HG03354 (cell line): ENCODE data around the gene ZNF350.
"Not testable (repeated sequence)": the region's sequence is repeated elsewhere in the genome, so short reads cannot be mapped to it uniquely, and the experiment has no call there.

Experiments
- ATAC-seq: cut with Tn5 transposase; IDR thresholded peaks from one replicate; pipeline ENCODE4 v1.9.1; 2021; ENCODE audit warnings: mild to moderate bottlenecking; ENCODE audit not compliant: unreplicated experiment, poor library complexity, severe bottlenecking

Gene ZNF350

DNA sequence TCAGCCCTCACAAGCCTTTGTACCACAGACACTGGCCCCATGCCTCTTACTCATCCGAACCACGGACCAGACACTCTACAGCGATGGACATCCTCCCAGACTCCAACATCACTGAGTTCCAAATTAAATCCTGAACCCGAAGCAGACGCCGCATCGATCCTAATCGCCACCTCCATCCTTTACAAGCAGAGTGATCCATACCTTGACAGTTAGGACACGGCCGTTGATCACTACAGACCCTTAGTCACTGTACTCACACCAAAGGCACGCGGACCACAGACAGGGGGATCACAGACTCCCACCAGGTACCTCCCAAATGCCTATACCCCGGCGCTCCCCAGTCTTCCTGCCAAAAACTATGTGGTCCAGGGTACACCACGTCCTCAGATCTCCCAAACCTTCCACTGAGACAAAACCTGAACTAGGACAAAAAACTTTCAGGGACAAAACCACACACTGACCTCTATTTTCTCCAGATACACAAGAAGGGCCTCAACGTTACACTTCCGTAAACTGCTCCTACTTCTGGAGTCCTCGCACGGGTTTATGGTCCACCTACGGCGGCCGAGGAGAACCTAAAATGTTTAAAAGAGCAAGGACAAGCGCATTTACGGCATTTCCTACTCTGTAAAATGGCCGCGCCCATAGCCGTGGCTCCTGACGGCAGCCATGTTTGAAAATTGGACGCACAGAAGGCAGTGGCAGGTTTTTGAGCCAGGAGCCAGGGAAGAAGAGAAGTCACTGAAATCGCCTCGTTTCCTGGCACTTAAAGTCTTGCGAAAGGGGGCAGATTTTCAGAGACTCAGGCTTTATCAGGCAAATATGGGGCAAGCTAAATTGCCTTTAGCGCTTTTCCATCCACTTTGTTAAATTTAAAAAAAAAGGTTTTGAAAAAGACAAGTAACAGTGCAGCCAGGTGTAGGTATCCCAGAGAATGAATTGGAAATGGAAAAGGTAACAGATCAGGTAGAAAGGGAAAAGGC lies at the start of gene ZNF350:
Gene ZNF350 (minus strand): TSS at position 532 of the 983 bp plus-strand sequence. CDS start 12,480 bp downstream, outside the sequence.
- ATAC-seq: peak; percentile 94

DNA sequence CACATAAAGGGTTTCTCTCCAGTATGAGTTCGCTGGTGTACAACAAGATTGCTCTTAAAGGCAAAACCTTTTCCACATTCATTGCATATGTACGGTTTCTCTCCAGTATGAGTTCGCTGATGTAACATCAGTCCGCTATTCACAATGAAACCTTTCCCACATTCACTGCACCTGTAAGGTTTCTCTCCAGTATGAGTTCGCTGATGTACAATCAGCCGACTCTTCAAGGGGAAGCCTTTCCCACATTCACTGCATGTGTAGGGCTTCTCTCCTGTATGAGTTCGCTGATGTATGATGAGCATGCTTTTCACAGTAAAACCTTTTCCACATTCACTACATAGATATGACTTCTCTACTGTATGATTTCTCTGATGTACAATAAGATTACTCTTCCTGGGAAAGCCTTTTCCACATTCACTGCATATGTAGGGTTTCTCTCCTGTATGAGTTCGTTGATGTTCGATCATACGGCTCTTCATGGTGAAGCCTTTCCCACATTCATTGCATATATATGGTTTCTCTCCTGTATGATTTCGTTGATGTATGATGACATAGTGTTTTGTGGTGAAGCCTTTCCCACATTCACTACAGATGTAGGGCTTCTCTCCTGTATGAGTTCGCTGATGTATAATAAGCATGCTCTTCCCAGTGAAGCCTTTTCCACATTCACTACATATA lies 47.5 kb upstream of the ZNF350 start:
- no peak for ATAC-seq

DNA sequence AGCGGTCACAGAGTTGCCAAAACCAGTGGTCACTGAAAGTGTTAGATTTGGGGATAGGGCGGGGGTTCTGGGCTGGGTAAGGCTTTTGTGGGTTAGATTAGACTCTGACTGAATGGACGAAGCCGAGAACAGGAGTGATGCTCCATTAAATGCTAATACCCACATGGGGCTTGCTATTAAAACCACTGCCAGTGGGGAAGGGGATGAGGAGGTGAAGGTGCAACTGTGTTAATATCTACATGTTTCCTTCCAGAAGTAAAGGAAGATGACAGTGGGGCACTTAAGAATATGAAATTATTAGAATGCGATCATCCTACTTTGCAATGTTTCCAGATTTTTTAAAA lies 42.1 kb upstream of the ZNF350 start:
- peak; percentile 37 for ATAC-seq

DNA sequence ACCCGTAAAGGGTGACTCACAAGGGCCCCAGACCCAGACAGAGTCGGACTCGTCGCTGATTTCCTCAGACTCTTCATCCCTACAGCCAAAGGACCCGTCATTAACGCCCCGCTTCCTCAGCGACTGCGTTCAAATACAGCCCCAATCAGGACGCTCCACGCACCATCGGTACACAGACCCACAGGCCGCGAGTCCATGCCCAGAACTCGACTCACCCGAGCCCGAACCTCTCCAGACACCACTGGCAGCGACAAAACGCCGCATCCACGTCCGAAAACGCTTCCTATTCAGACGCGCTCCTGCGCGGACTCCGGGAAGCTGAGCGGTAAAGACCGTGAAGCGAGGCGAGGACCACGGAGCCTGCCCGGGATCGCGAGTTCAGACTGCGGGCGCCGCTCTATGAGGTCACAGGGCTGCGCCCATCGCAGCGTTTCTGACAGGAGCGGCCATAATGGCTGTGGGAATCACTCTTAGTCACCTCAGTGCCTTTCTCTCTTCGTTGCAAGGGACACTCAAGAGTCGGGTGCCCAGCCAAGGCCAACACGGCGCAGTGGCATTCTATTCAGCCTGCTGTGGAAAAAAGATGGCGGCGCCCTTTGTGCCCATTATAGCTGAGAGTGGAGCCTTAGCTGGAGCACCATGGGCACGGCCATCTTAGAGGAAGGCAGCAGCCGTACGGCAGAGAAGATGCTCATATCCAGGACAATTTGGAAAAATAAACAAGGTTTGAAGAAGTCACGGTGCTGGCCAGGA lies 41.6 kb upstream of the ZNF350 start, which contains the start of gene ZNF614:
Gene ZNF614 (minus strand): TSS at position 353 of the 753 bp plus-strand sequence. CDS start 2,634 bp downstream, outside the sequence.
- ATAC-seq: peak; percentile 89

DNA sequence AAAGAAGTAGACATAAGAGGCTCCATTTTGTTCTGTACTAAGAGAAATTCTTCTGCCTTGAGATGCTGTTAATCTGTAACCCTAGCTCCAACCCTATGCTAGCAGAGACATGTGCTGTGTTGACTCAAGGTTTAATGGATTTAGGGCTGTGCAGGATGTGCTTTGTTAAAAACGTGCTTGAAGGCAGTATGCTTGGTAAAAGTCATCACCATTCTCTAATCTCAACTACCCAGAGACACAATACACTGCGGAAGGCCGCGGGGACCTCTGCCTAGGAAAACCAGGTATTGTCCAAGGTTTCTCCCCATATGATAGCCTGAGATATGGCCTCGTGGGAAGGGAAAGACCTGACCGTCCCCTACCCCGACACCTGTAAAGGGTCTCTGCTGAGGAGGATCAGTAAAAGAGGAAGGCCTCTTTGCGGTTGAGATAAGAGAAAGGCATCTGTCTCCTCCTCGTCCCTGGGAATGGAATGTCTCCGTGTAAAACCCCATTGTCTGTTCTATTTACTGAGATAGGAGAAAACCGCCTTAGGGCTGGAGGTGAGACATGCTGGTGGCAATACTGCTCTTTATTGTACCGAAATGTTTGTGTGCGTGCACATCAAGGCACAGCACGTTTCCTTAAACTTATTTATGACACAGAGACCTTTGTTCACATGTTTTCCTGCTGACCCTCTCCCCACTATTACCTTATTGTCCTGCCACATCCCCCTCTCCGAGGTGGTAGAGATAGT lies 39.8 kb upstream of the ZNF350 start:
- ATAC-seq: not testable (repeated sequence)

DNA sequence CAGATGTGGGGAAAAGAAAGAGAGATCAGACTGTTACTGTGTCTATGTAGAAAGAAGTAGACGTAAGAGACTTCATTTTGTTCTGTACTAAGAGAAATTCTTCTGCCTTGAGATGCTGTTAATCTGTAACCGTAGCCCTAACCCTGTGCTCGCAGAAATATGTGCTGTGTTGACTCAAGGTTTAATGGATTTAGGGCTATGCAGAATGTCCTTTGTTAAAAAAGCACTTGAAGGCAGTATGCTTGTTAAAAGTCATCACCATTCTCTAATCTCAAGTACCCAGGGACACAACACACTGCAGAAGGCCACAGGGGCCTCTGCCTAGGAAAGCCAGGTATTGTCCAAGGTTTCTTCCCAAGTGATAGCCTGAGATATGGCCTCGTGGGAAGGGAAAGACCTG lies 37.8 kb upstream of the ZNF350 start:
- ATAC-seq: not testable (repeated sequence)

DNA sequence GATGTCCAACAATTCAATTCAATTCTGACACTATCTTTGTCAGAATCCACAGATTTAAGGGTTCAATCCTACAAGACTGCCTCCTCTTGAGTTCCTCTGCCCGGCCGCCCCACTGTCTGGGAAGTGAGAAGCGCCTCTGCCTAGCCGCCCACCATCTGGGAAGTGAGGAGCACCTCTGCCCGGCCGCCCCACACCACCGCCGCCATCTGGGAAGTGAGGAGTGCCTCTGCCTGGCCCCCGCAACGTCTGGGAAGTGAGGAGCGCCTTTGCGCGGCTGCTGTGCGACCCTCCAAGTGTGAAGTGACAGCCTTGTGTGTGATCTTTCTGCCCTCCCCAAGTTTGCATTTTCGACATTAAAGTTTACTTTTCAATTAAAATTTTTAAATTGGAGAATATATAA lies 35.6 kb upstream of the ZNF350 start:
- no peak for ATAC-seq

DNA sequence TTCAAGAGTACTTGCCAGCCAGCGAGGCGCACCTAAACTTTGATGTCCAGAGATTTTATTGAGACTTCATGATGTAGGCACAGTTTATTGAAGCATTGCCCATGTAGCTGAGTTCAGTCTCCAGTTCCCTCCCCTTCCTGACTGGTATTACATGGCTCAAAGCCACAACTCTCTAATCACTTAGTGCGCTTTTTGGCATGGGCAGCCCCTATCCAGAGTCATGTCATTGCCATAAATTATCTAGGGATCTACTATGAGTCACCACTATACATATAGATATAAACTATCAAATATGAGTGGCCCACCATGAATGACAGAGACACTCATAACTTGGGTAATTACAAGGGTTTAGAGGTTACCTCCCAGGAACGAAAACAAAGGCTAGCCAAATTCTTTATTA lies 33.9 kb upstream of the ZNF350 start:
- no peak for ATAC-seq

DNA sequence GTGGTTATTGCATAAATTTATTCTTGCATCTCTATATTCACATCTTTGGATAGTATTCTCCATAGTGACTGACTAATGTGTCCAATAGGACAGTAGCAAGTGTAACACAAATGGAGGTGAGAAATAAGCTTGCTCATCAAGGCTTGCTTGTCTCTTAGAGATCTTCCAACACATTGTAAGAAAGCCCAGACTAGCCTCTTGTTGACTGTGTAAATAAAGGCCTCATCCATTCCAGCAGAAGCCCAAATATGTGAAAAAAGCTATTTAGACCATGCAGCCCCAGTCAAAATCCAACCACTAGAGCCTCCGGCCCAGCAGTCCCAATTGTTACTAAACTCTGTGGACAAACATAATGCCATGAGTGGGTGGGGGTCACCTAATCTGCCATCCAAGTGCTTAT lies 24.0 kb upstream of the ZNF350 start:
- ATAC-seq: no peak

DNA sequence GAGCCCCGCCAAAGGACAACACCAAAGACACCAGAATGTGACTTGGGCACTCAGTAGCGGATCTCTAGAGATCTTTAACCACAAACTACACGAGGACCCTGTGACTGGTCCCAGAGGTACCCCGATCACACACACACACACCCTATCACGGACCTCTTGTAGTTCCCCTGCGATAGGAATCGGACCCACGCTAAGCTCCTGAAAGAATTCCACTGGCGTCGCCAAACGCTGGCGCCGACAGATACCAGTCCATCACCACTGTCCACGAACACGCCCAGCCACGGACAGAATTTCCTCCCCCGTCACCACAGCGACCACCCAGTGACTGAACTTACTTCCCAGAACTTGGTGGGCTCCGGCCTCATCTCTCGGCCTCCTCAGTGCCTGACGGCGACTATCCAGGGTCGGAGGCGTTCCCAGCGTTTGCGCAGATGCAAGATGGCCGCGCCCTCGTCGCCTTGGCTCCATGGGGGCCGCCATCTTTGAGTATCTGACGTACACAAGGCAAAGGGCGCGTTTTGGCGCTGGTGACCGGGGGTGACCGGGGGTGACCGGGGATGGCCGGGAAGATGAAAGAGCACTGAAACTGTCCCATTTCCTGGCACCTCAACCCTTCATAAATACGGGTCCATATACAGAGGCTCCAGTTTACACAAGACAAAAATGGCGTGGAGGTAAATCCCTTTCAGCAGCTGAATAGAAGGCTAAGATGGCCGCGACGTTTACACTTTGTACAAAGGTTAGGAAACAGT lies 21.3 kb upstream of the ZNF350 start, which contains the start of gene ZNF615:
Gene ZNF615 (minus strand): TSS at position 406 of the 752 bp plus-strand sequence. CDS start 4,500 bp downstream, outside the sequence.
- ATAC-seq: peak; percentile 90

DNA sequence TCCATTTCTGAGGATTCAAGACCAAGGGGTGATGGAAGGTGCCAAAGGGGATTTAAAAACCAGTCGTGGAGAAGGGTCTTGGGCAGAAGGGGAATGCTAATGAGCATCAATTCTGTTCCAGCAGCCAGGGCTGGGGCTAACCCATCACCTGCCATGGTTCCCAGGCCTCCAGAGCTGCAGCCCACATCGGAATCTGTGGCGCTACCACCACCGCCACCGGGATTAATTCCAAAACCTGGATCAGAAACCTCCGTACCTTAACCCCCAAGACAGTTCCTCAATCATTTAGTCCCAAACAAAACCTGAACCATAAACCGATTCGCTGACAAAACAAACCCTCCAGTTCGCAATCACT lies 20.8 kb upstream of the ZNF350 start:
- peak; percentile 16 for ATAC-seq

DNA sequence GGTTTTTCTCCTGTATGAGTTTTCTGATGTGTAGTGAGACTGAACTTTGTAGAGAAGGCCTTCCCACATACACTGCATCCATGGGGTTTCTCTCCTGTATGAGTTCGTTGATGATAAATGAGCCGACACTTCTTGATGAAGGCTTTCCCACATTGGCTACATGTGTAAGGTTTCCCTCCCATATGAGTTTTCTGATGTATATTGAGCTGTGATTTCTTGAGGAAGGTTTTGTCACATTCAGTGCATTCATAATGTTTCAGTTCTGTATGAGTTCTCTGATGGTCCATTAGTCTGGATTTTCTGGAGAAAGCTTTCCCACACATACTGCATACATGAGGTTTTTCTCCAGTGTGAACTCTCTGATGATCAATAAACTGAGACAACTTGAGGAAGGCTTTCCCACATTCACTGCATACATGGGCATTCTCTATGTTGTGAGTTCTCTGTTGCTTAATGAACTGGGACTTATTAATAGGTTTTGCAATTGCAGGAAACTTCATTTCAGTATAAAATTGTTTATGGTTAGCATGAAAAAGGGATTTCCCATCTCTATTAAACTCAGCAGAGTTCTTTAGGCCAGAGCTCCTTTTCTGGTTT lies 7.5 kb upstream of the ZNF350 start:
- no peak for ATAC-seq

DNA sequence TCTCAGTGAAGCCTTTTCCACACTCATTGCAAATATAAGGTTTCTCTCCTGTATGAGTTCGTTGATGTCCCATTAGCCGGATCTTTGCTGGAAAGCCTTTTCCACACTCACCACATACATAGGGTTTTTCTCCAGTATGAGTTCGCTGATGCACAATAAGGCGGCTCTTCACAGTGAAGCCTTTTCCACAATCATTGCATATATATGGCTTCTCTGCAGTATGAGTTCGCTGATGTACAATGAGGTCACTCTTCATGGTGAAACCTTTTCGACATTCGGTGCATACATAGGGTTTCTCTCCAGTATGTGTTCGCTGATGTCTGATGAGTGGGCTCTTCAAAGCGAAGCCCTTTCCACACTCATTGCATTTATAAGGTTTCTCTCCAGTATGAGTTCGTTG lies 6.8 kb upstream of the ZNF350 start:
- ATAC-seq: no peak

DNA sequence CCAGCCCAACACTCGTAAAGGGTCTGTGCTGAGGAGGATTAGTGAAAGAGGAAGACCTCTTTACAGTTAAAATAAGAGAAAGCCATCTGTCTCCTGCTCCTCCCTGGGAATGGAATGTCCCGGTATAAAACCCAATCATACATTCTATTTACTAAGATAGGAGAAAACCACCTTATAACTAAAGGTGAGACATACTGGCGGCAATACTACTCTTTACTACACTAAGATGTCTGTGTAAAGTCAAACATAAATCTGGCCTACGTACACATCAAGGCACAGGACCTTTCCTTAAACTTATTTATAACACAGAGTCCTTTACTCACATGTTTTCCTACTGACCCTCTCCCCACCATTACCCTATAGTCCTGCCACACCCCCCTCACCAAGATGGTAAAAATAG lies 3.3 kb downstream of the ZNF350 start:
- no peak for ATAC-seq

DNA sequence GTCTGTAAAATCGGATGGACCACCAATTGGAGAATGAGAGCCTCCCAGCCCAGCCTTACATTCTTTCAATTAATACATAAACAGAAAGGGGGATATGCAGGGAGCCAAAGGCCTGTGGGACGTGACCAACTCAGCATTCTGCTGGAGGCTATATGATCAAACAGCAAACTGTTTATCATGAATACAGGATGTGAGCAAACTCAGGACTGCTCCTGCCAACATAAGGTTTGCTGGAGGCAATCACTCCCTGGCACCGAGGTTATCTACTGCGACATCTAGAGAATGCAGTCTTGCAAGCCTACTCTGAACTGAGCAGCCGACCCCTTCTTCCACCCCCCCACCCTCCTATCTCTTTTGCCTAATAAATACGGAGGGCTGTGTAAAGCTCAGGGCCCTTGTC lies 5.7 kb downstream of the ZNF350 start:
- not testable (repeated sequence) for ATAC-seq

DNA sequence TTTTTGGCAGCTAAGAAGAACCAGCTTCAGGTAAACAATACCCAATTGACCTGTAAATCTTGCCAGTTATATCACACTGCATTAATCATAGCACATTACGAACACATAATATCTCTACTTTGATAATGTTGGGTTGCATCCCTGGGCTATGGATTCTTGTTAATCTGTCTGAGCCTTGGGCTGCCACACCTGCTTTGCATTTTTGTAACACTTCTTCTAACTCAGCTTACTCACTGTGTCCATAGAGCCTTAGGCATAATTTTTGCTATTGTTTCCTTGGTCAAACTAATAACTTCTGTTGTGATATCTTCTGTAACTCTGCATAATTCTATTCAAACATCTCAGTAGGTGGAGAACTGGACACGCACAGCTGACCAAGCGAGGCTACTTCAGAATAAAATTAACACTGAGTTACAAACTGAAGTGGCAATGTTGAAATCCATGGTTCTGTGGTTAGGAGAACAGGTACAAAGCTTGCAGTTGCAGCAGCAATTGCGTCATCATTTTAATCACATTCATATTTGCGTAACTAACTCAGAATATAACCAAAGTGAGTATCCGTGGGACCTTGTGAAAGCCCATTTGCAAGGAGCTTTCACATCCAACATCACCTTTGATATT lies 6.4 kb downstream of the ZNF350 start:
- no peak for ATAC-seq

DNA sequence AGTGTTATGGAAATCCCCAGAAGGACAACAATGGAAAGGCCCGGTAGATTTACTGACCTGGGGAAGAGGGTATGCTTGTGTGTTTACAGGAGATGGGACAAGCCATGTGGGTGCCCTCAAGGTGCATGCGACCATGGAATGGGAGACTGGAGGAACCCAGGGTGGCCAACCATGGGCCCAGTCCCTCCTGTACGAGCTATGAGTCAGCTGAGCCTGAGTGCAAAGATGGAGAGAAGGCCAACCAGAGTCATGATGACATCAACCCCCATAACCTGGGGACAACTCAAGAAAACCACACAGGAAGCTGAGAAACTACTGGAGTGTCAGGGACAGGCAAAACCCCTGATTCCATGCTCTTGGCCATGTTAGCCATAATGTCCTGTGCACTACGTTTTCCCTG lies 7.8 kb downstream of the ZNF350 start:
- ATAC-seq: no peak

DNA sequence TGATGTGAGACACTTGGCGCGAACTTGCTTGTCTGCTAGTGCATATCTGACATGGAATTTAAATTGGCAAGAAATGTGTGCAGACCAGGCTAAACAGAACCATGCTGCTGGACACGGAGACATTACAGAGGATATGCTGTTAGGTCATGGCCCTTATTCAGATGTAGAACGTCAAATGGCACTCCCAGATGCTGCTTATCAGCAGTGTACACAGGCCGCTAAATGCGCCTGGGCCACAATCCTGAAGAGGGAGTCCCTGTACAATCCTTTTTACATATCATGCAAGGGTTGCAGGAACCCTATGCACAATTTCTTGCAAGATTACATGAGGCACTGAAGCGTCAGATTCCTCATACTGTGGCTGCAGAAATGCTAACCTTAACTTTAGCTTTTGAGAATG lies 9.3 kb downstream of the ZNF350 start:
- no peak for ATAC-seq
